Muscle layer of colon (tissue), 2 donors: ENCODE measurements around the gene TAOK3.
A peak's percentile ranks its signal among the peaks of the same experiment; 100 is the strongest.
"Not testable (repeated sequence)": the region's sequence is repeated elsewhere in the genome, so short reads cannot be mapped to it uniquely, and the experiment has no call there.

Source experiments
- H3K27ac ChIP-seq: one replicate; pipeline ENCODE4 v1.7.0; 2013; ENCODE audit warnings: low read depth, mild to moderate bottlenecking, low read length, moderate library complexity
- H3K27me3 ChIP-seq, 2 donors: one replicate each; pipeline ENCODE4 v1.7.0; 2013; ENCODE audit warnings: low read length in 2 of 2, mild to moderate bottlenecking in 2 of 2; ENCODE audit not compliant: insufficient read depth in 2 of 2, control insufficient read depth in 1 of 2
- H3K36me3 ChIP-seq: one replicate; pipeline ENCODE4 v1.7.0; 2013; ENCODE audit warnings: mild to moderate bottlenecking, low read length; ENCODE audit not compliant: insufficient read depth
- H3K4me1 ChIP-seq: one replicate; pipeline ENCODE4 v1.7.0; 2013; ENCODE audit warnings: mild to moderate bottlenecking, low read length; ENCODE audit not compliant: insufficient read depth
- H3K4me3 ChIP-seq, 2 donors: one replicate each; pipeline ENCODE4 v1.7.0; 2013; ENCODE audit warnings: low read length in 2 of 2, low read depth in 1 of 2, mild to moderate bottlenecking in 1 of 2, moderate library complexity in 1 of 2
- H3K9ac ChIP-seq: one replicate; pipeline ENCODE4 v1.7.0; 2013; ENCODE audit warnings: low read length
- H3K9me3 ChIP-seq: one replicate; pipeline ENCODE4 v1.7.0; 2013; ENCODE audit warnings: mild to moderate bottlenecking, low read length
- donor health status: abdominal sarcoma.
- donor health status: Adenocarcinoma of cecum.

Gene TAOK3

DNA sequence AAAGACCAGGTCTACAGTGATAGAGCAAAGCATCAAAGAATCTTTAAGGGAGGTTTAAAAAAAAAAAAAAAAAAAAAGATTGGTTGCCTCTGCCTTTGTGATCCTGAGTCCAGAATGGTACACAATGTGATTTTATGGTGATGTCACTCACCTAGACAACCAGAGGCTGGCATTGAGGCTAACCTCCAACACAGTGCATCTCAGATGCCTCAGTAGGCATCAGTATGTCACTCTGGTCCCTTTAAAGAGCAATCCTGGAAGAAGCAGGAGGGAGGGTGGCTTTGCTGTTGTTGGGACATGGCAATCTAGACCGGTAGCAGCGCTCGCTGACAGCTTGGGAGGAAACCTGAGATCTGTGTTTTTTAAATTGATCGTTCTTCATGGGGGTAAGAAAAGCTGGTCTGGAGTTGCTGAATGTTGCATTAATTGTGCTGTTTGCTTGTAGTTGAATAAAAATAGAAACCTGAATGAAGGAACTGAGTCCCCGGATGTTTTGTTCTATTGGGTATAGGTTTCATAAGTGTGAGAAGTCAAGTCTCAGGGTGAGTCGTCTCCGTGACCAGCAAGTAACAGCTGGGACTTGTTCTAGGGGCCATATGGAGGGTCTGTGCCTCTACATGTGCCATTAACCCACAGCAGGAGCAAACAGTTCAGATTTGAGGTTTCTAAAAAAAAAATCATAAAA lies 227.5 kb downstream of the TAOK3 start:
- Histone ChIP-seq H3K4me3 (no peak overlapping the region), H3K9ac (no peak overlapping the region), H3K36me3 (peaks cover 59% of the 10 kb centered on the region), H3K27ac (no peak overlapping the region), H3K9me3 (no peaks in the 10 kb centered on the region), H3K4me1 (no peaks in the 10 kb centered on the region), H3K27me3 (no peaks in the 10 kb centered on the region)

DNA sequence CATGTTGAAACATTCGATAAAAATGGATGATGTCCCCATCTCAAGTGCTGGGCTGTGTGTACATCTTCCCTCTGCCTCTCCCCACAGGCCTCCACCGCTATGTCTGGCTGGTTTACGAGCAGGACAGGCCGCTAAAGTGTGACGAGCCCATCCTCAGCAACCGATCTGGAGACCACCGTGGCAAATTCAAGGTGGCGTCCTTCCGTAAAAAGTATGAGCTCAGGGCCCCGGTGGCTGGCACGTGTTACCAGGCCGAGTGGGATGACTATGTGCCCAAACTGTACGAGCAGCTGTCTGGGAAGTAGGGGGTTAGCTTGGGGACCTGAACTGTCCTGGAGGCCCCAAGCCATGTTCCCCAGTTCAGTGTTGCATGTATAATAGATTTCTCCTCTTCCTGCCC lies 228.2 kb downstream of the TAOK3 start:
- Histone ChIP-seq H3K4me1 (no peaks in the 10 kb centered on the region), H3K4me3 (no peak overlapping the region), H3K36me3 (peaks cover 62% of the 10 kb centered on the region), H3K9me3 (no peaks in the 10 kb centered on the region), H3K27me3 (no peaks in the 10 kb centered on the region), H3K27ac (no peak overlapping the region), H3K9ac (no peak overlapping the region)

DNA sequence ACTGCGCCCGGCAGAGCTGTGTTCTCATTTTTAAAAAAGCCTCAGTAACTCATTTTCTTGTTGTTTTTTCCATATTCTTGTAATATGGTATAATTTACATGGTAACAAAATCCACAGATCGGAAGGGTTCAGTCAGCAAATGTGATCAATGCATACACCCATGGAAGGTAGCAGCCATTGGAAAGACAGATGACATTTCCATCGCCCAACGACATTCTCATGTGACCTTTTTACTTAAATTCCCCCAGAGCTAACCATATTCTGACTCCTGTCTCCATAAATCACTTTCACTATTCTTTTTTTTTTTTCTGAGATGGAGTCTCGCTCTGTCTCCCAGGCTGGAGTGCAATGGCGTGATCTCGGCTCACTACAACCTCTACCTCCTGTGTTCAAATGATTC lies 231.9 kb downstream of the TAOK3 start:
- Histone ChIP-seq H3K9me3 (no peaks in the 10 kb centered on the region), H3K4me1 (peaks cover 9% of the 10 kb centered on the region), H3K27ac (no peak overlapping the region), H3K27me3 (no peaks in the 10 kb centered on the region), H3K36me3 (peaks cover 58% of the 10 kb centered on the region), H3K9ac (no peak overlapping the region), H3K4me3 (no peak overlapping the region)

DNA sequence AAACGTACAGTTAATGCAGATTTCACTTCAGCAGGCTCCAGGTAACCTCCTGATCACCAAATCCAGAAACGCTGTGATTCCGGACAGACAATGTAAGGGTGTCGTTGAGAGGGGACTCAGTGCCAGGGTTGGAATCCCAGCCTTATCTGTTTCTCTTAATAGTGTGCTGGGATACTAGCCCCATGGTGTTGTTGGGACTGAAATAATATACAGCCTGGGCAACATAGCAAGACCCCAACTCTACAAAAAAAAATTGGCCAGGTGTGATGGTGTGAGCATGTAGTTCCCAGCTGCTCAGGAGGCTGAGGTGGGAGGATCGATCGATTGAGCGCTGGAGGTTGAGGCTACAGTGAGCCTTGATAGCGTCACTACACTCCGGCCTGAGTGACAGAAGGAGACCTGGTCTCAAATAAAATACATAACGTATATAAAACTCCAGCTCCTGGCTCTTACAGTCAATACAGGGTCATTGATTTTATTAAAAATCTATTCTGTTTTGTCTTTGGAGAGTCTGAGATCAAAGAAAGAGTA lies 235.5 kb downstream of the TAOK3 start:
- Histone ChIP-seq H3K27me3 (no peaks in the 10 kb centered on the region), H3K36me3 (peaks cover 27% of the 10 kb centered on the region), H3K27ac (peak overlapping the region; percentile 86), H3K4me3 (peak overlapping the region; percentile 73 to 96), H3K9ac (peak overlapping the region; percentile 84), H3K9me3 (no peaks in the 10 kb centered on the region), H3K4me1 (peaks cover 12% of the 10 kb centered on the region)

DNA sequence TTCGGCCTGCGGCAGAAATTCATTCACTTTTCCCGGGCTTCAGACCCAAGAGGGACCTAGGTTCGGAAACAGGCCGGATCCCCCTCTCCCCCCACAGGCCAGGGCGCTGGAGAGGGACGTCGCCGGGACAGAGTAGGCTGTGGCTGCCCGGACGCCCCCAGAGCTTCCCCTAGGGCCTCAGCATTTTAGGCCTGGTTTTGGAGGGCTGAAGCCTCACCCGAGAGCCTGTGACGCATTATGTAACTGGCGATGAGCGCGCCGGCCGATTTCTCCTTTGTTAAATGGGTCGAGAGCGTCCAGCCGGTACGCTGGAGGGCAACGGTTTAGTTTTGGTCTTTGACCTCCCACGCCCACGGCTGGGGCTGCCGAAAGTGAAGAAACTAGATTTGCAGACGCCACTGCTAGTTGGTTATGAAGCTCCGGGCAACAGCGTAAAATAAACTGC lies 236.1 kb downstream of the TAOK3 start:
- H3K4me1 ChIP-seq = peaks cover 12% of the 10 kb centered on the region
- no peaks in the 10 kb centered on the region for H3K9me3 ChIP-seq
- peak overlapping the region; percentile 84 for H3K9ac ChIP-seq
- no peaks in the 10 kb centered on the region for H3K27me3 ChIP-seq
- peak overlapping the region; percentile 73 to 96 for H3K4me3 ChIP-seq
- H3K36me3 ChIP-seq = peaks cover 24% of the 10 kb centered on the region
- peak overlapping the region; percentile 86 for H3K27ac ChIP-seq

DNA sequence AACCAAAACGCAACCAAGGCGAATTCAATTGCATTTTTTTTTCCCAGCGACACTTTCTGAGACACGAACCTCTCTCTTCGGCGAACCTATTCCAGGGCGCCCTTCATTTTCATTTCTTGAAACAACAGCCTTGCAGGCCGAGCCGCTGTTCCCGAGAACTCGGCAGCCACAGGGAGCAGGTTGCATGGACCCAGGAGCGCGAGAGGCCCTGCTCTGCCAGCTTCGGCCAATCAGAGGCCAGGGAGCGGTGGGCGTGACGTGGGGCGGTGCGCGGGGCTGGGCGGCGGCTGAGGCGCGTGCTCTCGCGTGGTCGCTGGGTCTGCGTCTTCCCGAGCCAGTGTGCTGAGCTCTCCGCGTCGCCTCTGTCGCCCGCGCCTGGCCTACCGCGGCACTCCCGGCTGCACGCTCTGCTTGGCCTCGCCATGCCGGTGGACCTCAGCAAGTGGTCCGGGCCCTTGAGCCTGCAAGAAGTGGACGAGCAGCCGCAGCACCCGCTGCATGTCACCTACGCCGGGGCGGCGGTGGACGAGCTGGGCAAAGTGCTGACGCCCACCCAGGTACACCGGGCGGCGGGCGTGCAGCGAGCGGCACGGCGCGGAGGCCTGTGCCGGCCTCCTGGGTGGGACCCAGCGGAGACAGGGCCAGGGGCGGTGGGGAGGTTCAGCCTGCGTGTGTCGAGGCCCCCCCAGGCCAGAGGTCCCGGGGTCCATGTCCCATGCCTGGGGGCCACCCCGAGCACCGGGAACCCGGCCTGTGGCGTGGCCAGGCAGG lies 236.7 kb downstream of the TAOK3 start, which contains the start of gene PEBP1:
Gene PEBP1 (plus strand): TSS at position 337 of the 771 bp plus-strand sequence. CDS start 86 bp downstream, at position 423.
- Histone ChIP-seq H3K4me3 (peak within 1 kb of the TSS; percentile 73 to 96), H3K4me1 (peaks cover 12% of the 10 kb centered on the region), H3K27ac (peak within 1 kb of the TSS; percentile 86), H3K36me3 (peaks cover 18% of the 10 kb centered on the region), H3K9ac (peak within 1 kb of the TSS; percentile 84), H3K9me3 (no peaks in the 10 kb centered on the region), H3K27me3 (no peaks in the 10 kb centered on the region)

DNA sequence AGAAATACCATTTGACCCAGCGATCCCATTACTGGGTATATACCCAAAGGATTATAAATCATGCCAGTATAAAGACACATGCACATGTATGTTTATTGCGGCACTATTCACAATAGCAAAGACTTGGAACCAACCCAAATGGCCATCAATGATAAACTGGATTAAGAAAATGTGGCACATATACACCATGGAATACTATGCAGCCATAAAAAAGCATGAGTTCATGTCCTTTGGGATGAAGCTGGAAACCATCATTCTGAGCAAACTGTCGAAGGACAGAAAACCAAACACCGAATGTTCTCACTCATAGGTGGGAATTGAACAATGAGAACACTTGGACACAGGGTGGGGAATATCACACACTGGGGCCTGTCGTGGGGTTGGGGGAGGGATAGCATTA lies 243.3 kb downstream of the TAOK3 start:
- H3K4me3 ChIP-seq, H3K4me1 ChIP-seq, H3K27me3 ChIP-seq, H3K27ac ChIP-seq, H3K9ac ChIP-seq, H3K36me3 ChIP-seq, H3K9me3 ChIP-seq: not testable (repeated sequence)

DNA sequence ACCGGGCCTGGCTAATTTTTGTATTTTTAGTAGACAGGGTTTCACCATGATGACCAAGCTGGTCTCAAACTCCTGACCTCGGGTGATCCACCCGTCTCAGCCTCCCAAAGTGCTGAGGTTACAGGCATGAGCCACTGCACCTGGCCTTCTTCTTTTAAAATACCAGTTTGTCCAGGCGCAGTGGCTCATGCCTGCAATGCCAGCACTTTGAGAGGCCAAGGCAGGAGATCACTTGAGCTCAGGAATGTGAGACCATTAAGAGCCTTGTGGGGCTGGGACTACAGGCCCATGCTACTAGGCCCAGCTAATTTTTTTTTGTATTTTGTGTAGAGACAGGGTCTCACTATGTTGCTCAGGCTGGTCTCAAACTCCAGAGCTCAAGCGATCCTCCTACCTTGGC lies 244.8 kb downstream of the TAOK3 start:
- Histone ChIP-seq H3K27ac (no peak overlapping the region), H3K36me3 (no peaks in the 10 kb centered on the region), H3K4me3 (no peak overlapping the region), H3K4me1 (no peaks in the 10 kb centered on the region), H3K27me3 (no peaks in the 10 kb centered on the region), H3K9ac (no peak overlapping the region), H3K9me3 (no peaks in the 10 kb centered on the region)

DNA sequence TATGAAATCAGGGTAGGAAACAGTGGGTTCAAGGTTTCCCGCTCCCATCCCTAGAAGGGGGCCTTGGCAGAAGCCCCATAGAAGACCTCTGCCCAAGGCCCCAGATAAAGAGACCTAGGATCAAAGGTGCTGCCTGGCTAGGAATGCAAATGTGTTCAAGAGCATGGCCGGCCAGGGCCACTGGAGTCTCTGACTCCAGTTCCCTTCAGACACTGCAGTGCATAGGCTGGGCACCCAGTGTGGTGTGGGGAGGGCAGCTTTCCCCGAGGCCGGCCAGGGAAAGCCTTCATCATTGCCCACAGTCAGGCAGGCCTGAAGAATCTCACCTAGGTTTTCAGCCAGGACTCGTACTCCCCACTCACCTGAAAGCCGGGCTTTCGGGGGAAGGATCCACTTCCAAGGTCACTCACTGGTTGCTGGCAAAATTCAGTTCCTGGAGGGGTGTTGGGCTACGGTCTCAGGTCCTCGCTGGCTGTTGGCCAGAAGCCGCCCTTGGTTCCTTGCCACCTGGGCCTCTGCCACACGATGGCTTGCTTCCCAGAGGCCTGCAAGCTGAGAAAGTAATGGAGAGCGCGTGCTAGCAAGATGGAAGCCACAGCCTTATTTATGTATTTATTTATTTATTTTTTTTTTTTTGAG lies 246.5 kb downstream of the TAOK3 start:
- Histone ChIP-seq H3K27me3 (no peaks in the 10 kb centered on the region), H3K9me3 (no peaks in the 10 kb centered on the region), H3K27ac (no peak overlapping the region), H3K4me3 (no peak overlapping the region), H3K9ac (no peak overlapping the region), H3K36me3 (no peaks in the 10 kb centered on the region), H3K4me1 (peaks cover 1% of the 10 kb centered on the region)

DNA sequence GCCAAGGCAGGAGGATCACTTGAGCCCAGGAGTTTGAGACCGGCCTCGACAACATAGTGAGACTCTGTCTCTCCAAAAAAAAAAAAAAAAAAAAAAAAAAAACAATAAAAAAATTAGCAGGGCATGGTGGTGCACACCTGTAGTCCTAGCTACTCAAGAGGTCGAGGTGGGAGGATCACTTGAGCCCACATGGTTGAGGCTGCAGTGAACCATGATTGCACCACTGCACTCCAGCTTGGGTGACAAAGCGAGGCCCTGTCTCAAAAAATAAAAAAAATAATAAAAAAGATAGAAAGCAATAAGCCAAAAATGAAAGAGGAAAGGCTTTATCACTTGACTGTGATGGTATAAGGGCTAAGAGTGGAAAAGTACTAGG lies 247.0 kb downstream of the TAOK3 start:
- no peak overlapping the region for H3K4me3 ChIP-seq
- no peaks in the 10 kb centered on the region for H3K27me3 ChIP-seq
- H3K9me3 ChIP-seq = no peaks in the 10 kb centered on the region
- H3K4me1 ChIP-seq = peaks cover 5% of the 10 kb centered on the region
- no peak overlapping the region for H3K9ac ChIP-seq
- H3K36me3 ChIP-seq = no peaks in the 10 kb centered on the region
- no peak overlapping the region for H3K27ac ChIP-seq

DNA sequence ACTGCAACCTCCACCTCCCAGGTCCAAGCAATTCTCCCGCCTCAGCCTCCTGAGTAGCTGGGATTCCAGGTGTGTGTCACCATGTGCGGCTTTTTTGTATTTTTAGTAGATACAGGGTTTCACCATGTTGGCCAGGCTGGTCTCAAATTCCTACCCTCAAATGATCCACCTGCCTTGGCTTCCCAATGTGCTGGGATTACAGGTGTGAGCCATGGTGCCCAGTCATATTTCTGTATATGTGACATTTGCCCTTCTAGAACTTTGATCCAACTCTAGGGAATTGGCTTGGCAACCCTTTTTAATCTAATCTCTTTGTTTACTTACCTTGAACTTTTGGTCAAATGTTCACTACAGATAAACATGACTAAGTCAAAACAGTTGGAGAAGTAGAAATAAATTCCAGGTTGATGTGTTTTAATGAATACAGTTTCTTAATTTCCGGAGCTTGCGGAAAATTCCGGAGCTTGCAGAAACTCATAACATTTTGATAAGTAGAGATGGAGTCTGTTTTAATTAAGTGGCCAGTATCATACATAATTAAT lies 248.3 kb downstream of the TAOK3 start:
- Histone ChIP-seq H3K27ac (no peak overlapping the region), H3K27me3 (no peaks in the 10 kb centered on the region), H3K9me3 (no peaks in the 10 kb centered on the region), H3K36me3 (no peaks in the 10 kb centered on the region), H3K4me1 (peaks cover 5% of the 10 kb centered on the region), H3K4me3 (no peak overlapping the region), H3K9ac (no peak overlapping the region)
